ENCODE results near the gene HECTD4.

GRCh38 chr12:112304436-112304835 lies 77.8 kb downstream of the HECTD4 start:
- TF ChIP-seq POLR2A (IDR thresholded peaks at IDR 0.05) = no peak
- no peak for TF ChIP-seq CTCF (IDR thresholded peaks at IDR 0.05)
